GM12892 (cell line): ENCODE results near the gene CDH18.

Experiments
- POLR2A ChIP-seq: IDR thresholded peaks from 2 replicates; pipeline ENCODE4 v1.6.1; 2011; ENCODE audit warnings: low read depth, low read length, control low read depth
- POLR2AphosphoS5 ChIP-seq: IDR thresholded peaks from 2 replicates; pipeline ENCODE4 v1.6.1; 2011; ENCODE audit warnings: low read depth, low read length, control low read depth
- TAF1 ChIP-seq: IDR thresholded peaks from 2 replicates; pipeline ENCODE4 v1.6.1; 2011; ENCODE audit warnings: low read depth, mild to moderate bottlenecking, control low read depth, low read length, borderline replicate concordance

DNA sequence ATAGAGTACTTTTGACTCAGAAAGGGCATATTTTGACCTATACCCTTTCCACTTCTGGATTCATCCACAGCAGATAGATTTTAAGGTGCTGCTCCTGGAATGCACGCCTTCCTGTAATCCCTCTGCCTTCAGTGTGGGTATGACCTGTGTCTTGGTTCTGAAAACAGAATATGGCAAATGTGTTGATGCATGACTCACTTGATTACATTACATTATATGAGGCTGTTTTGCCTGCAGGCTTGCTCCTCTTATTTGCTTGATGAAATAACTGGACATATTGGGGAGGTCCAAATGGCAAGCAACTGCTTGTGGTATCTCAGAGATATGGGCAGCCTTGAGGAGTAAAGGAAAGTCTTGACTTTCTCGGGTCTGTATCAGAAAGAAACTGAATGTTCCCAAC is 468.6 kb downstream of the CDH18 start:
- TF ChIP-seq TAF1 (no peak), POLR2AphosphoS5 (no peak), POLR2A (no peak)
